Duodenal mucosa (tissue), 2 donors: ENCODE measurements around the gene USP17L11.
"Not testable (repeated sequence)": the region's sequence is repeated elsewhere in the genome, so short reads cannot be mapped to it uniquely, and the experiment has no call there.

Source experiments
- H3K27ac ChIP-seq: one replicate; pipeline ENCODE4 v1.7.0; 2013; ENCODE audit warnings: low read depth, low read length
- H3K27me3 ChIP-seq, 2 donors: one replicate each; pipeline ENCODE4 v1.7.0; 2013; ENCODE audit warnings: low read length in 2 of 2, control low read depth in 1 of 2; ENCODE audit not compliant: insufficient read depth in 2 of 2, control insufficient read depth in 1 of 2
- H3K36me3 ChIP-seq, 2 donors: one replicate each; pipeline ENCODE4 v1.7.0; 2013; ENCODE audit warnings: low read length in 2 of 2, control low read depth in 1 of 2; ENCODE audit not compliant: insufficient read depth in 2 of 2, control insufficient read depth in 1 of 2
- H3K4me1 ChIP-seq, 2 donors: one replicate each; pipeline ENCODE4 v1.7.0; 2013; ENCODE audit warnings: low read length in 2 of 2, control low read depth in 1 of 2; ENCODE audit not compliant: insufficient read depth in 2 of 2, control insufficient read depth in 1 of 2
- H3K4me3 ChIP-seq, 2 donors: one replicate each; pipeline ENCODE4 v1.7.0; 2013; ENCODE audit warnings: low read length in 2 of 2, low read depth in 1 of 2
- H3K9ac ChIP-seq, 2 donors: one replicate each; pipeline ENCODE4 v1.7.0; 2013; ENCODE audit warnings: low read length in 2 of 2, low read depth in 1 of 2
- H3K9me3 ChIP-seq, 2 donors: one replicate each; pipeline ENCODE4 v1.7.0; 2013; ENCODE audit warnings: low read length in 2 of 2, control low read depth in 1 of 2; ENCODE audit not compliant: control insufficient read depth in 1 of 2

Gene USP17L11, protein sequence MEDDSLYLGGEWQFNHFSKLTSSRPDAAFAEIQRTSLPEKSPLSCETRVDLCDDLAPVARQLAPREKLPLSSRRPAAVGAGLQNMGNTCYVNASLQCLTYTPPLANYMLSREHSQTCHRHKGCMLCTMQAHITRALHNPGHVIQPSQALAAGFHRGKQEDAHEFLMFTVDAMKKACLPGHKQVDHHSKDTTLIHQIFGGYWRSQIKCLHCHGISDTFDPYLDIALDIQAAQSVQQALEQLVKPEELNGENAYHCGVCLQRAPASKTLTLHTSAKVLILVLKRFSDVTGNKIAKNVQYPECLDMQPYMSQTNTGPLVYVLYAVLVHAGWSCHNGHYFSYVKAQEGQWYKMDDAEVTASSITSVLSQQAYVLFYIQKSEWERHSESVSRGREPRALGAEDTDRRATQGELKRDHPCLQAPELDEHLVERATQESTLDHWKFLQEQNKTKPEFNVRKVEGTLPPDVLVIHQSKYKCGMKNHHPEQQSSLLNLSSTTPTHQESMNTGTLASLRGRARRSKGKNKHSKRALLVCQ

GRCh38 chr4:9215105-9215504 is at the start of gene USP17L11:
Gene USP17L11 (plus strand): TSS chr4:9215405. CDS start chr4:9215405, 0 bp downstream.
- H3K27me3 ChIP-seq, H3K4me1 ChIP-seq, H3K9ac ChIP-seq, H3K27ac ChIP-seq, H3K4me3 ChIP-seq, H3K9me3 ChIP-seq, H3K36me3 ChIP-seq: not testable (repeated sequence)

- H3K4me3 ChIP-seq, H3K36me3 ChIP-seq, H3K27me3 ChIP-seq, H3K4me1 ChIP-seq, H3K9me3 ChIP-seq, H3K27ac ChIP-seq, H3K9ac ChIP-seq: not testable (repeated sequence)
Observed at GRCh38 chr4:9165990-9166389, 49.2 kb upstream of the USP17L11 start.

- H3K36me3 ChIP-seq, H3K27ac ChIP-seq, H3K4me3 ChIP-seq, H3K9ac ChIP-seq, H3K27me3 ChIP-seq, H3K4me1 ChIP-seq, H3K9me3 ChIP-seq: not testable (repeated sequence)
Observed at GRCh38 chr4:9169791-9170459, 45.3 kb upstream of the USP17L11 start, which contains the start of gene FAM90A26. Gene FAM90A26 (plus strand): TSS chr4:9170409. CDS start chr4:9173173, 2,764 bp downstream.

DNA sequence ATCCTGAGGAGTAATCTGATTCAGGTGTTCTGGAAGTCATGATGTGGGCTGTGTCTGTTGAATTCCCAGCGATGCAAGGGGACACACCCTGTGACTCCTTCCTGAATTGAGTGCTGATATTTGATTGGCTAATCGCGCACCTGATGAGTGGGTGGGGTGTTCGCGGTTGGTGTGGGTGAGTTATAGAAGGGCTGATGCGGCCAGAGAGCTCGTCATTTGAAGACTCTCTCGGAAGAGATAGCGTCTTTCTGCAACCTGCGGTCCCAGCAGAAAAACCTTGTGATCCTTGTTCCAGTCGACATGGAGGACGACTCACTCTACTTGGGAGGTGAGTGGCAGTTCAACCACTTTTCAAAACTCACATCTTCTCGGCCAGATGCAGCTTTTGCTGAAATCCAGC is 4.8 kb upstream of the USP17L11 start, which contains the start of gene USP17L10:
USP17L10 (plus strand) TSS at position 301 of the 400 bp plus-strand sequence; CDS start at position 301, 0 bp downstream.
- not testable (repeated sequence) for H3K9me3 ChIP-seq, H3K4me1 ChIP-seq, H3K27me3 ChIP-seq, H3K36me3 ChIP-seq, H3K27ac ChIP-seq, H3K9ac ChIP-seq, H3K4me3 ChIP-seq

DNA sequence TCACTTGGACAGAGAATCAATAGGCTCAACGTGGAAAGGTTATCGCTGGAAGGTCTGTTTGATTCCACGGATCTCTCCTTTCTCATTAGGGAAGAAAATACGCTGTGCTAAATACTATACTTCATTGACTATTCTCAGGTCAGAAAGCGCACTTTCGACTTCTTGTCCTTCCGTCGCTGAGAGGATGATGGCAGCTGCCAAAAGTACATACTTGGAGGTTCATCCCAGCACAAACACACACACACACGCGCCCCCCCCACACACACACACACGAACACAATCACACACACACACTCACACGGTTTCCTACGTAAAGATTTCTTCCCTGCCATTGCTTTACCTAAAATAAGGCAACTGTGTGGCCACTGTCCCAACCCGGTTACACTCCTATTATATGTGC is 504 bp upstream of the USP17L11 start:
- not testable (repeated sequence) for H3K9ac ChIP-seq, H3K4me1 ChIP-seq, H3K4me3 ChIP-seq, H3K27me3 ChIP-seq, H3K9me3 ChIP-seq, H3K27ac ChIP-seq, H3K36me3 ChIP-seq

GRCh38 chr4:9219852-9220251 is 4.6 kb downstream of the USP17L11 start, which contains the start of gene USP17L12:
Gene USP17L12 (plus strand): TSS chr4:9220152. CDS start chr4:9220152, 0 bp downstream.
- H3K4me1 ChIP-seq, H3K27ac ChIP-seq, H3K36me3 ChIP-seq, H3K9ac ChIP-seq, H3K27me3 ChIP-seq, H3K4me3 ChIP-seq, H3K9me3 ChIP-seq: not testable (repeated sequence)

GRCh38 chr4:9224596-9224995 is 9.4 kb downstream of the USP17L11 start, which contains the start of gene USP17L13:
Gene USP17L13 (plus strand): TSS chr4:9224896. CDS start chr4:9224896, 0 bp downstream.
- H3K9ac ChIP-seq, H3K27ac ChIP-seq, H3K4me1 ChIP-seq, H3K36me3 ChIP-seq, H3K4me3 ChIP-seq, H3K27me3 ChIP-seq, H3K9me3 ChIP-seq: not testable (repeated sequence)

GRCh38 chr4:9230249-9230648 is 15.0 kb downstream of the USP17L11 start:
- not testable (repeated sequence) for H3K4me1 ChIP-seq, H3K9ac ChIP-seq, H3K36me3 ChIP-seq, H3K27me3 ChIP-seq, H3K9me3 ChIP-seq, H3K4me3 ChIP-seq, H3K27ac ChIP-seq

GRCh38 chr4:9234085-9234484 is 18.9 kb downstream of the USP17L11 start, which contains the start of gene USP17L15:
Gene USP17L15 (plus strand): TSS chr4:9234385. CDS start chr4:9234385, 0 bp downstream.
- not testable (repeated sequence) for H3K4me3 ChIP-seq, H3K27ac ChIP-seq, H3K4me1 ChIP-seq, H3K27me3 ChIP-seq, H3K9me3 ChIP-seq, H3K36me3 ChIP-seq, H3K9ac ChIP-seq

DNA sequence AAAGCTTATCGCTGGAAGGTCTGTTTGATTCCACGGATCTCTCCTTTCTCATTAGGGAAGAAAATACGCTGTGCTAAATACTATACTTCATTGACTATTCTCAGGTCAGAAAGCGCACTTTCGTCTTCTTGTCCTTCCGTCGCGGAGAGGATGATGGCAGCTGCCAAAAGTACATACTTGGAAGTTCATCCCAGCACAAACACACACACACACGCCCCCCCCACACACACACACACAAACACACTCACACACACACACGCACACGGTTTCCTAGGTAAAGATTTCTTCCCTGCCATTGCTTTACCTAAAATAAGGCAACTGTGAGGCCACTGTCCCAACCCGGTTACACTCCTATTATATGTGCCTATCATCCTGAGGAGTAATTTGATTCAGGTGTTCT is 23.3 kb downstream of the USP17L11 start:
- not testable (repeated sequence) for H3K27me3 ChIP-seq, H3K27ac ChIP-seq, H3K4me3 ChIP-seq, H3K4me1 ChIP-seq, H3K9me3 ChIP-seq, H3K36me3 ChIP-seq, H3K9ac ChIP-seq
